ENCODE results near the gene THRB. TPM values are rescaled to one million over a fixed set of nuclear protein-coding genes. Genes with fewer than 3 reads are reported as not detected.

THRB gene
- total RNA-seq, 5 donors from 2014 or later (not counting 1 experiment from before 2014, with no cell fraction given), result 0.03 to 0.29 (median 0.19) TPM; not detected in 2

GRCh38 chr3:24332092-24332491 lies 162.6 kb downstream of the THRB start:
- H3K4me1 ChIP-seq (ENCODE audit: control insufficient read depth in 1 of 2, extremely low read depth in 1 of 2, insufficient read depth in 2 of 2, low read length in 2 of 2), result no peaks in the 10 kb centered on the region
- H3K9me3 ChIP-seq, result no peaks in the 10 kb centered on the region
- Mint-ChIP-seq H3K4me3 (no peak overlapping the region), H3K27me3 (peaks cover 0 to 5% of the 10 kb centered on the region in 2 donors), H3K9me3 (peaks cover 0 to 8% (median 0%) of the 10 kb centered on the region in 3 donors), H3K4me1 (no peaks in the 10 kb centered on the region), H3K27ac (no peak overlapping the region), H3K36me3 (no peaks in the 10 kb centered on the region)
- ChIA-PET CTCF (no interaction called here), POLR2A (no interaction called here)
- no peaks in the 10 kb centered on the region for H3K36me3 ChIP-seq (ENCODE audit: control insufficient read depth in 2 of 2, extremely low read depth in 1 of 2, insufficient read depth in 1 of 2, low read length in 1 of 2)
- DNase-seq, result no peak
- no peak for ATAC-seq (replicated peaks in 1 of 4)
- H3K27me3 ChIP-seq (replicated peaks in 1 of 2; ENCODE audit: control insufficient read depth in 2 of 2, extremely low read depth in 1 of 2, insufficient read depth in 2 of 2, low read length in 1 of 2), result no peaks in the 10 kb centered on the region
- H3K27ac ChIP-seq (ENCODE audit: low read length), result no peak overlapping the region
- no peak overlapping the region for H3K4me3 ChIP-seq (ENCODE audit: control insufficient read depth in 1 of 2, extremely low read depth in 1 of 2, low read length in 1 of 2)
- no CpG with 5 or more reads among the region's 3 CpGs for WGBS (ENCODE audit: insufficient coverage)

- Mint-ChIP-seq H3K27me3 (peaks cover 0 to 8% of the 10 kb centered on the region in 2 donors), H3K36me3 (no peaks in the 10 kb centered on the region), H3K27ac (no peak overlapping the region), H3K4me3 (no peak overlapping the region), H3K4me1 (no peaks in the 10 kb centered on the region), H3K9me3 (peaks cover 0 to 10% (median under 1%) of the 10 kb centered on the region in 3 donors)
- no peaks in the 10 kb centered on the region for H3K27me3 ChIP-seq (replicated peaks in 1 of 2; ENCODE audit: control insufficient read depth in 2 of 2, extremely low read depth in 1 of 2, insufficient read depth in 2 of 2, low read length in 1 of 2)
- ChIA-PET POLR2A (no interaction called here), CTCF (no interaction called here)
- ATAC-seq (replicated peaks in 1 of 4) (no peak), DNase-seq (no peak)
- no peak overlapping the region for H3K4me3 ChIP-seq (ENCODE audit: control insufficient read depth in 1 of 2, extremely low read depth in 1 of 2, low read length in 1 of 2)
- no peak overlapping the region for H3K27ac ChIP-seq (ENCODE audit: low read length)
- H3K9me3 ChIP-seq, result no peaks in the 10 kb centered on the region
- no peaks in the 10 kb centered on the region for H3K36me3 ChIP-seq (ENCODE audit: control insufficient read depth in 2 of 2, extremely low read depth in 1 of 2, insufficient read depth in 1 of 2, low read length in 1 of 2)
- H3K4me1 ChIP-seq (ENCODE audit: control insufficient read depth in 1 of 2, extremely low read depth in 1 of 2, insufficient read depth in 2 of 2, low read length in 2 of 2), result no peaks in the 10 kb centered on the region
Measured at GRCh38 chr3:24323272-24323671, 171.4 kb downstream of the THRB start.

GRCh38 chr3:24320601-24321000 lies 174.0 kb downstream of the THRB start:
- no peak for DNase-seq
- no peaks in the 10 kb centered on the region for H3K36me3 Mint-ChIP-seq
- Histone ChIP-seq H3K4me3 (ENCODE audit: control insufficient read depth in 1 of 2, extremely low read depth in 1 of 2, low read length in 1 of 2) (no peak overlapping the region), H3K27me3 (replicated peaks in 1 of 2; ENCODE audit: control insufficient read depth in 2 of 2, extremely low read depth in 1 of 2, insufficient read depth in 2 of 2, low read length in 1 of 2) (no peaks in the 10 kb centered on the region), H3K27ac (ENCODE audit: low read length) (no peak overlapping the region), H3K4me1 (ENCODE audit: control insufficient read depth in 1 of 2, extremely low read depth in 1 of 2, insufficient read depth in 2 of 2, low read length in 2 of 2) (no peaks in the 10 kb centered on the region), H3K36me3 (ENCODE audit: control insufficient read depth in 2 of 2, extremely low read depth in 1 of 2, insufficient read depth in 1 of 2, low read length in 1 of 2) (no peaks in the 10 kb centered on the region), H3K9me3 (no peaks in the 10 kb centered on the region)
- ATAC-seq (replicated peaks in 1 of 4), result no peak
- no peak overlapping the region for H3K4me3 Mint-ChIP-seq
- H3K27me3 Mint-ChIP-seq, result peaks cover 7 to 14% of the 10 kb centered on the region in 2 donors
- H3K4me1 Mint-ChIP-seq, result no peaks in the 10 kb centered on the region
- ChIA-PET CTCF (no interaction called here), POLR2A (no interaction called here)
- H3K9me3 Mint-ChIP-seq, result peaks cover 2 to 10% (median 4%) of the 10 kb centered on the region in 3 donors
- H3K27ac Mint-ChIP-seq, result no peak overlapping the region

GRCh38 chr3:24318677-24319287 lies 175.9 kb downstream of the THRB start:
- Histone ChIP-seq H3K27ac (ENCODE audit: low read length) (no peak overlapping the region), H3K36me3 (ENCODE audit: control insufficient read depth in 2 of 2, extremely low read depth in 1 of 2, insufficient read depth in 1 of 2, low read length in 1 of 2) (no peaks in the 10 kb centered on the region), H3K27me3 (replicated peaks in 1 of 2; ENCODE audit: control insufficient read depth in 2 of 2, extremely low read depth in 1 of 2, insufficient read depth in 2 of 2, low read length in 1 of 2) (no peaks in the 10 kb centered on the region), H3K9me3 (no peaks in the 10 kb centered on the region), H3K4me1 (ENCODE audit: control insufficient read depth in 1 of 2, extremely low read depth in 1 of 2, insufficient read depth in 2 of 2, low read length in 2 of 2) (no peaks in the 10 kb centered on the region), H3K4me3 (ENCODE audit: control insufficient read depth in 1 of 2, extremely low read depth in 1 of 2, low read length in 1 of 2) (no peak overlapping the region)
- ATAC-seq (replicated peaks in 1 of 4), result no peak
- no CpG with 5 or more reads among the region's 1 CpG for WGBS (ENCODE audit: insufficient coverage)
- POLR2A ChIA-PET, result no interaction called here
- Mint-ChIP-seq H3K27me3 (peaks cover 7 to 17% of the 10 kb centered on the region in 2 donors), H3K4me3 (no peak overlapping the region), H3K9me3 (peaks cover 2 to 10% (median 4%) of the 10 kb centered on the region in 3 donors), H3K27ac (no peak overlapping the region), H3K4me1 (no peaks in the 10 kb centered on the region), H3K36me3 (no peaks in the 10 kb centered on the region)
- no peak for DNase-seq
- CTCF ChIA-PET, result no interaction called here

GRCh38 chr3:24316887-24317383 lies 177.7 kb downstream of the THRB start:
- H3K9me3 Mint-ChIP-seq, result peaks cover 2 to 10% (median 4%) of the 10 kb centered on the region in 3 donors
- Histone ChIP-seq H3K36me3 (ENCODE audit: control insufficient read depth in 2 of 2, extremely low read depth in 1 of 2, insufficient read depth in 1 of 2, low read length in 1 of 2) (no peaks in the 10 kb centered on the region), H3K27me3 (replicated peaks in 1 of 2; ENCODE audit: control insufficient read depth in 2 of 2, extremely low read depth in 1 of 2, insufficient read depth in 2 of 2, low read length in 1 of 2) (no peaks in the 10 kb centered on the region), H3K9me3 (no peaks in the 10 kb centered on the region), H3K27ac (ENCODE audit: low read length) (no peak overlapping the region), H3K4me1 (ENCODE audit: control insufficient read depth in 1 of 2, extremely low read depth in 1 of 2, insufficient read depth in 2 of 2, low read length in 2 of 2) (no peaks in the 10 kb centered on the region), H3K4me3 (ENCODE audit: control insufficient read depth in 1 of 2, extremely low read depth in 1 of 2, low read length in 1 of 2) (no peak overlapping the region)
- H3K4me1 Mint-ChIP-seq, result no peaks in the 10 kb centered on the region
- no peak overlapping the region for H3K4me3 Mint-ChIP-seq
- peaks cover 7 to 10% of the 10 kb centered on the region in 2 donors for H3K27me3 Mint-ChIP-seq
- ChIA-PET POLR2A (no interaction called here), CTCF (no interaction called here)
- H3K36me3 Mint-ChIP-seq, result no peaks in the 10 kb centered on the region
- ATAC-seq (replicated peaks in 1 of 4) (no peak), DNase-seq (no peak)
- H3K27ac Mint-ChIP-seq, result no peak overlapping the region
- WGBS (ENCODE audit: insufficient coverage), result 90% methylated on average over 2 of the region's 5 CpGs

- peaks cover 7 to 10% of the 10 kb centered on the region in 2 donors for H3K27me3 Mint-ChIP-seq
- DNase-seq (no peak), ATAC-seq (replicated peaks in 1 of 4) (no peak)
- POLR2A ChIA-PET, result no interaction called here
- H3K27ac Mint-ChIP-seq, result no peak overlapping the region
- H3K36me3 ChIP-seq (ENCODE audit: control insufficient read depth in 2 of 2, extremely low read depth in 1 of 2, insufficient read depth in 1 of 2, low read length in 1 of 2), result no peaks in the 10 kb centered on the region
- H3K4me1 ChIP-seq (ENCODE audit: control insufficient read depth in 1 of 2, extremely low read depth in 1 of 2, insufficient read depth in 2 of 2, low read length in 2 of 2), result no peaks in the 10 kb centered on the region
- peaks cover 2 to 10% (median 9%) of the 10 kb centered on the region in 3 donors for H3K9me3 Mint-ChIP-seq
- H3K36me3 Mint-ChIP-seq, result no peaks in the 10 kb centered on the region
- no peaks in the 10 kb centered on the region for H3K4me1 Mint-ChIP-seq
- no peak overlapping the region for H3K4me3 ChIP-seq (ENCODE audit: control insufficient read depth in 1 of 2, extremely low read depth in 1 of 2, low read length in 1 of 2)
- H3K4me3 Mint-ChIP-seq, result no peak overlapping the region
- H3K9me3 ChIP-seq, result no peaks in the 10 kb centered on the region
- no peaks in the 10 kb centered on the region for H3K27me3 ChIP-seq (replicated peaks in 1 of 2; ENCODE audit: control insufficient read depth in 2 of 2, extremely low read depth in 1 of 2, insufficient read depth in 2 of 2, low read length in 1 of 2)
- no peak overlapping the region for H3K27ac ChIP-seq (ENCODE audit: low read length)
- CTCF ChIA-PET, result no interaction called here
Measured at GRCh38 chr3:24315971-24316370, 178.7 kb downstream of the THRB start.

GRCh38 chr3:24315356-24315755 lies 179.3 kb downstream of the THRB start:
- Histone ChIP-seq H3K4me1 (ENCODE audit: control insufficient read depth in 1 of 2, extremely low read depth in 1 of 2, insufficient read depth in 2 of 2, low read length in 2 of 2) (no peaks in the 10 kb centered on the region), H3K27ac (ENCODE audit: low read length) (no peak overlapping the region), H3K27me3 (replicated peaks in 1 of 2; ENCODE audit: control insufficient read depth in 2 of 2, extremely low read depth in 1 of 2, insufficient read depth in 2 of 2, low read length in 1 of 2) (no peaks in the 10 kb centered on the region), H3K9me3 (no peaks in the 10 kb centered on the region), H3K4me3 (ENCODE audit: control insufficient read depth in 1 of 2, extremely low read depth in 1 of 2, low read length in 1 of 2) (no peak overlapping the region), H3K36me3 (ENCODE audit: control insufficient read depth in 2 of 2, extremely low read depth in 1 of 2, insufficient read depth in 1 of 2, low read length in 1 of 2) (no peaks in the 10 kb centered on the region)
- POLR2A ChIA-PET, result no interaction called here
- CTCF ChIA-PET, result no interaction called here
- DNase-seq (no peak), ATAC-seq (replicated peaks in 1 of 4) (no peak)
- Mint-ChIP-seq H3K4me3 (no peak overlapping the region), H3K27me3 (peaks cover 7 to 10% of the 10 kb centered on the region in 2 donors), H3K36me3 (no peaks in the 10 kb centered on the region), H3K27ac (no peak overlapping the region), H3K9me3 (peaks cover 2 to 10% (median 9%) of the 10 kb centered on the region in 3 donors), H3K4me1 (no peaks in the 10 kb centered on the region)
- WGBS (ENCODE audit: insufficient coverage), result 93% methylated on average over 6 of the region's 7 CpGs
